HG03103 (cell line): ENCODE data around the gene RNF39.
A peak's percentile ranks its signal among the peaks of the same experiment; 100 is the strongest.
"Not testable (repeated sequence)": the region's sequence is repeated elsewhere in the genome, so short reads cannot be mapped to it uniquely, and the experiment has no call there.

Source experiments
- ATAC-seq: cut with Tn5 transposase; IDR thresholded peaks from one replicate; pipeline ENCODE4 v1.9.1; 2021; ENCODE audit warnings: low read depth; ENCODE audit not compliant: unreplicated experiment

Gene RNF39

GRCh38 chr6:30075094-30075789, at the start of gene RNF39:
TSS of gene RNF39 (minus strand) at chr6:30075769. CDS start at chr6:30075585, 184 bp downstream.
- no peak for ATAC-seq

- ATAC-seq, result no peak
These were observed 46.9 kb upstream of the RNF39 start for GRCh38 chr6:30122515-30122914.

- ATAC-seq, result no peak
These were observed 46.1 kb upstream of the RNF39 start for GRCh38 chr6:30121446-30122366.

- ATAC-seq, result not testable (repeated sequence)
These were observed 43.1 kb upstream of the RNF39 start for GRCh38 chr6:30118691-30119090.

GRCh38 chr6:30116724-30117123, 41.2 kb upstream of the RNF39 start:
- ATAC-seq, result no peak

- no peak for ATAC-seq
These were observed 38.3 kb upstream of the RNF39 start for GRCh38 chr6:30113841-30114240.

- no peak for ATAC-seq
These were observed 37.6 kb upstream of the RNF39 start, which contains the start of gene TRIM31 for GRCh38 chr6:30113003-30113759. TSS of gene TRIM31 (minus strand) at chr6:30113090. CDS start at chr6:30112805, 285 bp downstream.

- ATAC-seq, result no peak
These were observed 36.9 kb upstream of the RNF39 start for GRCh38 chr6:30112402-30112994.

- no peak for ATAC-seq
These were observed 35.8 kb upstream of the RNF39 start for GRCh38 chr6:30111266-30111856.

- ATAC-seq, result no peak
These were observed 29.1 kb upstream of the RNF39 start for GRCh38 chr6:30104661-30105060.

GRCh38 chr6:30103872-30104179, 28.3 kb upstream of the RNF39 start:
- no peak for ATAC-seq

GRCh38 chr6:30102970-30103871, 27.7 kb upstream of the RNF39 start:
- no peak for ATAC-seq

GRCh38 chr6:30102414-30102969, 26.9 kb upstream of the RNF39 start:
- ATAC-seq, result no peak

- peak; percentile 48 for ATAC-seq
These were observed 26.2 kb upstream of the RNF39 start for GRCh38 chr6:30101444-30102413.

GRCh38 chr6:30100585-30101443, 25.2 kb upstream of the RNF39 start:
- no peak for ATAC-seq

GRCh38 chr6:30100154-30100553, 24.6 kb upstream of the RNF39 start:
- no peak for ATAC-seq
